Muscle of arm (tissue), 12 donors: ENCODE results near the gene PRR3. TPM values are rescaled to one million over a fixed set of nuclear protein-coding genes. Genes with fewer than 3 reads are reported as not detected.

ENCODE experiments used
- DNase-seq: peaks from one replicate; pipeline ENCODE4 v3.0.0-alpha.2; 2013
- polyA plus RNA-seq, 12 donors: library from polyadenylated mRNA; unstranded; fragments of 120-200 nt; gene quantifications; one replicate each; pipeline ENCODE4 v1.2.1, GENCODE V29; 2013; ENCODE audit not compliant: insufficient read length in 12 of 12

The PRR3 gene
- polyA plus RNA-seq, 12 donors, result 14.5 to 33.7 (median 22.0) TPM; not detected in 1

GRCh38 chr6:30611150-30611855 is 54.2 kb downstream of the PRR3 start:
- no peak for DNase-seq

GRCh38 chr6:30611856-30612194 is 54.7 kb downstream of the PRR3 start:
- no peak for DNase-seq

GRCh38 chr6:30612213-30612612 is 55.1 kb downstream of the PRR3 start:
- DNase-seq, result no peak

- no peak for DNase-seq
Observed at GRCh38 chr6:30612687-30613248, 55.7 kb downstream of the PRR3 start.

Other genes with a start within 250 kb of the PRR3 start
- gene TRIM39, start 230.4 kb upstream of the PRR3 start, polyA plus RNA-seq, result 10 to 100 TPM in 1 of 12 donors, 1 to 10 TPM in 10, not detected in 1; 6.0 to 11.8 (median 7.5) TPM
- gene RPP21, start 212.1 kb upstream of the PRR3 start, polyA plus RNA-seq, result 10 to 100 TPM in 11 of 12 donors, not detected in 1; 13.3 to 40.3 (median 16.1) TPM
- 100 to 1,000 TPM in 1 of 12 donors, 10 to 100 TPM in 10, not detected in 1; 62.2 to 109 (median 76.8) TPM for gene HLA-E, start 67.8 kb upstream of the PRR3 start, polyA plus RNA-seq
- 10 to 100 TPM in 11 of 12 donors, not detected in 1; 41.0 to 65.4 (median 51.1) TPM for gene GNL1, start 806 bp upstream of the PRR3 start, polyA plus RNA-seq
- 10 to 100 TPM in 11 of 12 donors, not detected in 1; 42.1 to 69.0 (median 47.1) TPM for gene ABCF1, start 14.1 kb downstream of the PRR3 start, polyA plus RNA-seq
- 10 to 100 TPM in 11 of 12 donors, not detected in 1; 26.4 to 71.5 (median 31.8) TPM for gene PPP1R10, start 59.9 kb downstream of the PRR3 start, polyA plus RNA-seq
- 10 to 100 TPM in 11 of 12 donors, not detected in 1; 40.6 to 60.2 (median 51.1) TPM for gene MRPS18B, start 60.5 kb downstream of the PRR3 start, polyA plus RNA-seq
- 10 to 100 TPM in 11 of 12 donors, not detected in 1; 16.0 to 52.5 (median 19.8) TPM for gene ATAT1, start 69.6 kb downstream of the PRR3 start, polyA plus RNA-seq
- 10 to 100 TPM in 10 of 12 donors, 1 to 10 TPM in 1, not detected in 1; 8.4 to 75.6 (median 15.7) TPM for gene C6orf136, start 89.8 kb downstream of the PRR3 start, polyA plus RNA-seq
- gene DHX16, start 115.7 kb downstream of the PRR3 start, polyA plus RNA-seq, result 10 to 100 TPM in 11 of 12 donors, not detected in 1; 20.7 to 33.4 (median 22.6) TPM
- 10 to 100 TPM in 11 of 12 donors, not detected in 1; 37.4 to 65.9 (median 41.1) TPM for gene PPP1R18, start 129.3 kb downstream of the PRR3 start, polyA plus RNA-seq
- 10 to 100 TPM in 11 of 12 donors, not detected in 1; 32.1 to 50.3 (median 38.9) TPM for gene NRM, start 133.7 kb downstream of the PRR3 start, polyA plus RNA-seq
- gene MDC1, start 160.0 kb downstream of the PRR3 start, polyA plus RNA-seq, result 10 to 100 TPM; 19.5 to 54.6 (median 26.0) TPM
- 1,000 to 10,000 TPM in 2 of 12 donors, 100 to 1,000 TPM in 10; 374 to 1,081 (median 842) TPM for gene TUBB, start 163.1 kb downstream of the PRR3 start, polyA plus RNA-seq
- gene FLOT1, start 185.4 kb downstream of the PRR3 start, polyA plus RNA-seq, result 100 to 1,000 TPM in 7 of 12 donors, 10 to 100 TPM in 4, not detected in 1; 92.8 to 121 (median 107) TPM
- 10 to 100 TPM in 7 of 12 donors, 1 to 10 TPM in 4, not detected in 1; 7.2 to 18.7 (median 11.0) TPM for gene IER3, start 187.3 kb downstream of the PRR3 start, polyA plus RNA-seq